GM21737 (cell line): ENCODE measurements around the gene TEX19.
A peak's percentile ranks its signal among the peaks of the same experiment; 100 is the strongest.

Source experiments
- ATAC-seq: cut with Tn5 transposase; IDR thresholded peaks from one replicate; pipeline ENCODE4 v1.9.1; 2021; ENCODE audit warnings: mild to moderate bottlenecking, moderate library complexity; ENCODE audit not compliant: unreplicated experiment

The TEX19 gene

GRCh38 chr17:82388223-82388921 is 29.3 kb downstream of the TEX19 start:
- no peak for ATAC-seq

- ATAC-seq, result no peak
Measured at GRCh38 chr17:82388922-82389283, 29.9 kb downstream of the TEX19 start.

- no peak for ATAC-seq
Measured at GRCh38 chr17:82389379-82389778, 30.3 kb downstream of the TEX19 start.

GRCh38 chr17:82390015-82390859 is 31.2 kb downstream of the TEX19 start:
- no peak for ATAC-seq

DNA sequence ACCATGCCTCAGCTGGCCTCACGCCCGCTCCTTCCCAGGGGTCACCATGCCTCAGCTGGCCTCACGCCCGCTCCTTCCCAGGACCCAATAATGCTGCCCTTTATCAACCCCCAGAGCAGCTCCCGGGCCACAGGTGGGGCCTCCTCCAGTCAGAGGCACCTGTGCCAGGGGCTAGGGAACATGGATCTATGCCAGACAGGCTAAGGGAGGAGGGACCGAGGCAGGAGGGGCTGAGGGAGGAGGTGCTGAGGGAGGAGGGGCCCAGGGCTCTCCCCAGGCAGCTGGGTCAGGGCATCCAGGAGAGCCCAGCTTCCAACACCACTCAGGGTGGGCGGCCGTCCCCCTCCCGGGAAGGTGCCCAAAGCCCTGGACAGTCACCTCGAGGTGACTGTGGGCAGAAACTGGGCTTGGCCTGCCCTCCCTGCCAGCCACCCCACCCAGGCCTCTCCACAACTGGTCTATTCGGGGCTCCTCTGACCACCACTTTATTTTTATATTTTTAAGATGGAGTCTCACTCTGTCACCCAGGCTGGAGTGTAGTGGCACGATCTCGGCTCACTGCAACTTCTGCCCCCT is 31.9 kb downstream of the TEX19 start:
- no peak for ATAC-seq

DNA sequence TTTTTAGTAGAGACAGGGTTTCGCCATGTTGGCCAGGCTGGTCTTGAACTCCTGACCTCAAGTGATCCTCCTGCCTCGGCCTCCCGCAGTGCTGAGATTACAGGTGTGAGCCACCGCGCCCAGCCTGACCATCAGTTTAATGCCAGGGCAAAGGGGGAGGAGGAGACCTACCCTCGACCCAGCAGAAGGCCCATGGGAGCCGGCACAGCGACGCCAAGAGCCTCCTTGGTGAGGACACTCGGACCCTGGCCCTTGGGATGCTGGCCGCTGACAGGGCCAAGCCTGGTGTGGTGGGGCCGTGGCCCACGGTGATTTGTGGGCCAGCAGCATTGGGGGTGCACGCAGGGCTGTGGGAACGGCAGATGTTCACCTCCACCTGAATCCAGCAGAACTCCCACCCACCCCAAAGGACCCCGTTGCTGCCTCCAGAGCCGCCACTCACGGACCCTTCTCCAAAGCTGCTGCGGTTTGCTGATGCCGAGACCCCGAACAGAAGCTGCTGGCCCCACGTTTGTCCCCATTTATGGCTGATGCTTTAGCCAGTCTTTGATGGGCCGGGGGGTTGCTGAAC is 32.5 kb downstream of the TEX19 start:
- ATAC-seq, result no peak

GRCh38 chr17:82392209-82392920 is 33.3 kb downstream of the TEX19 start:
- ATAC-seq, result no peak

- ATAC-seq, result no peak
Measured at GRCh38 chr17:82392941-82393340, 33.9 kb downstream of the TEX19 start.

DNA sequence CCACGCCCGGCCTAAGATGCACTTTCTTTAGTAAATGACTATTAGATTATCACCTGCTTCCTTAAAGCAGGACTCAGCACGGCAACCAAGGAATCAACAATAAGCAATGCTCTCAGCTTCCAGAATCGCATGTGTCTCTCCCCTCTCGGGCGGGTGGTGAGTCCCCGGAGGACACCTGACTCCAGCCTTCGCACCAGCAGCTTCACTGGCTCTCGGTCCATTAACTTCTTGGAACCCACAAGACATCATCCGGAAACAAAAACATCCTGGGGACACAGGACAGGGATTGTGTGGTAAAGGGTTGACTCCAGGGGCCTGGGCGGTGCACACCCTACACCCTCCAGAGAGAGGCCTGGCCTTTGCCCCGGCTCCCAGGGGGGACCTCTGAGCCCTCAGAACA is 35.2 kb downstream of the TEX19 start:
- ATAC-seq, result no peak

GRCh38 chr17:82396601-82397435 is 37.8 kb downstream of the TEX19 start:
- ATAC-seq, result no peak

GRCh38 chr17:82397449-82398335 is 38.6 kb downstream of the TEX19 start:
- no peak for ATAC-seq

- no peak for ATAC-seq
Measured at GRCh38 chr17:82399041-82399441, 40.0 kb downstream of the TEX19 start.

DNA sequence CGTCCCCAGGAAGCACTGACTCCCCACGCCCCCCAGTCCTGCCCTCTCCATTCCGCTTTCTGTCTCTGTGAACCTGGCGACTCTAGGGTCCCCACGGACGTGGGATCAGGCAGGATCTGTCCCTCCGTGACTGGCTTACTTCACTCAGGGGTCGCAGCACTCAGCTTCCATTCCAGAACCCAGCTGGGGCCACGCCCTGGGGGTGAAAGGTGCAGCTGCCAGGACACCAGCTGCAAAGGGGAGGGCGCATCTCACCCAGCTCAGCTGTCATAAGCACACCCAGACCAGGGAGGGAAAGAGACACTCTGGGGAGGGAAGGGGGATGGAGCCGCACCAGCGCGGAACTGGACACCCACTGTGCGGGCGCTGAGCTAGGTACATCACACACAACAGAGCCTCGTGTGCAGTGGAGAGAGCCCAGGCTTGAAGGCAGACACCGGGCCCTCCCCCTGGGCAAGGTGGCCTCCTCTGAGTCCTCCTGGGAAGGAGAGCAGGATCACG is 40.6 kb downstream of the TEX19 start:
- ATAC-seq, result no peak

GRCh38 chr17:82400206-82400605 is 41.2 kb downstream of the TEX19 start:
- ATAC-seq, result no peak

DNA sequence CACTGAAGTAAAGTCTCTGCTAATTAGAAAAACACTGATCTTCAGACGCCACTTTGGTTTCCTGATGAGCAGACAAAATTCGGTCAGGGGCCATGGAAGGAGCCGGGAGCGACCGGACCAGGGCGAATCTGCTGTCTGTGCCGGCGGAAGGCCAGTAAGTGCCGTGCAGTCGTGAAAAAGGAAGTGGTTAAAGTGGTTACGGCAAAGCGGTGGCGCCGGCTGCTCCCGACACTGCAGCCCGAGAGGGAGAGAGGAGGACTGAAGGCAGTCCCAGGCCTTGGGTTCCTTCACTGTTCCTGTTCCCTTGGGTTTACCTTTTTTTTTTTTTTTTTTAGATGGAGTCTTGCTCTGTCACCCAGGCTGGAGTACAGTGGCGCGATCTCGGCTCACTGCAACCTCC is 41.8 kb downstream of the TEX19 start:
- peak; percentile 51 for ATAC-seq

GRCh38 chr17:82402865-82403264 is 43.8 kb downstream of the TEX19 start:
- peak; percentile 67 for ATAC-seq

- ATAC-seq, result no peak
Measured at GRCh38 chr17:82403662-82404660, 44.9 kb downstream of the TEX19 start.

DNA sequence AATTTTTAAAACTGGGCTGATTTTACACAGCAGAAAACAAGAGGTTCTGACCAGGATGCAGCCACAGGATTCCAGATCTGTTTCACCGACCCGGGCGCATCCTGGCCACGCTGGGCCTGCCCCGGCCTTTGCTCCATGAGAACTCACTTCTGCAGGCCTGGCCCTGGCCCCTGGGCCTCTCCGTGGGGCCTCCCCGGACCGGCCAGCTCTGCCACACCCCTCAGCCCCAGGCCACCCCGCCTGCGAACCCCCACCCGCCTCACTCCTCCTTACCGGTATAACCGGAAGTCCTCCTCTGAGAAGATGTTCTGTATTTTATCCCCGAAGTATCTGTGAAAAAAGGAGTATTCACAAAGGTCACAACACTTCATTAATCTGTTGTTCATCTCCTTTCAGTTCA is 46.0 kb downstream of the TEX19 start:
- no peak for ATAC-seq
